NCI-H774 (cell line): ENCODE results near the gene KCNG4.

Experiments
- DNase-seq: peaks from one replicate; lab custom pipeline; 2025; lab: John Stamatoyannopoulos, UW

KCNG4 gene

DNA sequence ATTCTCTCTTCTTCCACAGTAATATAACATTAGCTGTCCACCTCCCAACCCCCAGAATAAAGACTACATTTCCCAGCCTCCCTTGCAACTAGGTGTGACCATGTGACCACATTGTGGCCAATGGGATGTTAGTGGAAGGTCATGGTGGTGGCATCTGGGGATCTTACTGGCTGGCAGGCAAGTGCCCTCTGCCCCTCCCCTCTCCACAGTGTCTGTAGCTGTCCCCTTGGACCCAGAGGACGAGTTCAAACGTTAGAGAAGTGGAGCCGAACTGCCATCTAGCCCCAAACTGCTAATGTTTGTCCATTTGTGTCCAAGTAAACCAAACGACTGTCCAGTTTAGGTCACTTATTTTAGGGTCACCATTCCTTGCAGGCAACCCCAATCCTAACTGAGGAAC lies 26.6 kb upstream of the KCNG4 start:
- peak; percentile 35 for DNase-seq

DNA sequence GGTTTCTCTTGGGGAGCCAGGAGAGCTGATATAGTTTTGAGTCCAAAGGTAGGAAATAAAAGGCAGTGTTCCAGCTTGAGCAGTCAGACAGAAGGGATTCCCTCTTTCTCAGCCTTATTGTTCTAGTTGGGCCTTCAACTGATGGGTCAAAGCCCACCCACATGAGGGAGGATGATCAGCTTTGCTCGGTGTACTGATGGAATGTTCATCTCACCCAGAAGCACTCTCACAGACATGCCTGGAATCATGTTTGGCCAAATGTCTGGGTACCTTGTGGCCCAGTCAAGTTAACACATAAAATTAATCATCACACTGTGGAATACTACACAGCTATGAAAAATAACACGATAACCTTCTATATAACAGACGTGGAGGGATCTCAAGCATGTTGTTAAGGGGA lies 23.1 kb upstream of the KCNG4 start:
- DNase-seq: no peak

DNA sequence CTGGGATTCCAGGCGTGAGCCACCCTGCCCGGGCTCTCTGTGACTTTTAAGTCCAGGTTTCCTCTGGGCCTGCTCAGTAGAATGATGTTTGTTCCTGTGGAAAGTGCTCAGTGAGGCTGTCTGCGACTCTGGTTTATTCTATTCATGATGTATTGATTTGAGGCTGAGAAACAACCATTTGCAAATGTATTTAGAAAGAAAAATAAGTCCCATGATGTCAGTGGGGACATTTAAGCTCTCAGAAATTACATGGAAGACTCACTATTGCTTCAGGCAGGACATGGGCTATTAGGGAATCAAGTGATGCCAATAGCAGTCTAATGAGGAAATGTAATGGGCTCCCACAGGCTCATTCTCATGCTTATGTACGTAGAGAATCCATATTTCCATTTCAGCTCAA lies 22.2 kb upstream of the KCNG4 start:
- DNase-seq: no peak

GRCh38 chr16:84260766-84261554 lies 21.1 kb upstream of the KCNG4 start:
- no peak for DNase-seq

DNA sequence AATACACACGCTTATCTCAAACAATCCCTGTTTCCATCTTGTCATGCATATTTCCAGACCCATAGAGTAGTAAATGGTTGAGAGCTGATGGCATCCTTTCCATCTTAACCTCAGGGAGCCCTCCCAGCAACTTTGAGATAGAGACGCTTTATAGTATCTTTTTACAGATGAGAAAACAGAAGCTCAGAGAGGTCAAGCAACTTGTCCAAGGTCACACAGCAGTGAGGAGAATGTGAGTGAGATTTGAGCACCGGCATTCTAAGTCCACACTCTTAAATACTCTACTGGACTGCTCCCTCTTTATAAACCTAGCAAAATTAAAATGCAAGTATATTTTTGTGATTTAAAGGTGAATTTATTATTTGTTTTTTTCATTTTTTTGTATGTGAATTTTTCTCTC lies 19.9 kb upstream of the KCNG4 start:
- no peak for DNase-seq

DNA sequence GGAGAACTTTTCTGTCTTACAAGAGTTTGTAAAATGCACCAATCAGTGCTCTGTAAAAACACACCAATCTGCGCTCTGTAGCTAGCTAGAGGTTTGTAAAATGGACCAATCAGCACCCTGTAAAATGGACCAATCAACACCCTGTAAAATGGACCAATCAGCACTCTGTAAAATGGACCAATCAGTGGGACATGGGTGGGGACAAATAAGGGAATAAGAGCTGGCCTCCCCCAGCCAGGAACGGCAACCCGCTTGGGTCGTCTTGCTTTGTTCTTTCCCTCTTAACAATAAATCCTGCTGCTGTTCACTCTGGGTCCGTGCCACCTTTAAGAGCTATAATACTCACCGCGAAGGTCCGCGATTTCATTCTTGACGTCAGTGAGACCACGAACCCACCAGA lies 18.5 kb upstream of the KCNG4 start:
- DNase-seq: no peak

GRCh38 chr16:84255050-84255810 lies 15.4 kb upstream of the KCNG4 start:
- DNase-seq: no peak

DNA sequence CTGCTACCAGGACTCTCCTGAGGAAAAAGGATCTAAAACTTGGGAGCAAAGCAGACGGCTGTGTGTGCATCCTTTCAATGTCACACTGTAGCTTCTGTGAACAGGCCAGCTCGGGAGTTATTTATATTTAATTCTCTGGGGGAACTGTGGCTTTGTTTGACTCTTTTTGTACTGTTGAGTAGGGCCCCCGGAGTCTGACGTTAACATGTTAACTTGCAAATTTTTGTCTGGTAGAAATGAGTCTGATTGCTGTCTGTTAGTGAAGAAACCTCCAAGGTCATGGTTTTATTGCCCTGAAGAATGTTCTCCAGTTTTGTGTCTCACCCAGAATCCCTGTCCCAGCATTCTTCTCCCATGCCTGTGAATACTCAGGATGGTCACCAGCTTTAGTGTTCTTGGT lies 14.2 kb upstream of the KCNG4 start:
- no peak for DNase-seq

- DNase-seq: no peak
These were observed 13.4 kb upstream of the KCNG4 start for GRCh38 chr16:84253173-84253572.

GRCh38 chr16:84252184-84252583 lies 12.4 kb upstream of the KCNG4 start:
- no peak for DNase-seq

- no peak for DNase-seq
These were observed 8.0 kb upstream of the KCNG4 start for GRCh38 chr16:84247844-84248243.

DNA sequence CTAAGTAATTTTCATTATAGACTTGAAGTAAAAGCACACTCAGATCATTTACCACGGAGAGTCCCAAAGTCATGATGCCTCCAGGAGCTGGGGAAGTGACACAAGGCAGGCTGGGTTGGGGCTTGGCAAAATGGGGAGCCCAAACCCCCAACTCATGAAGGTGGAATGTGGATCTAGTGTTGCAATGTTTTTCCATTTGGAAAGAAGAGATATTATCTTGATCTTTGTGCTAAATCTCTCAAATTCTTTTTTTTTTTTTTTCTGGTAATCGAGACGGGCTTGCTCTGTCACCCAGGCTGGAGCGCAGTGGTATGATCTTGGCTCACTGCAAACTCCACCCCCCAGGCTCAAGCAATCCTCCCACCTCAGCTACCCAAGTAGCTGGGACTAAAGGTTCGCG lies 7.5 kb upstream of the KCNG4 start:
- DNase-seq: no peak

GRCh38 chr16:84246679-84247077 lies 6.9 kb upstream of the KCNG4 start:
- DNase-seq: no peak

DNA sequence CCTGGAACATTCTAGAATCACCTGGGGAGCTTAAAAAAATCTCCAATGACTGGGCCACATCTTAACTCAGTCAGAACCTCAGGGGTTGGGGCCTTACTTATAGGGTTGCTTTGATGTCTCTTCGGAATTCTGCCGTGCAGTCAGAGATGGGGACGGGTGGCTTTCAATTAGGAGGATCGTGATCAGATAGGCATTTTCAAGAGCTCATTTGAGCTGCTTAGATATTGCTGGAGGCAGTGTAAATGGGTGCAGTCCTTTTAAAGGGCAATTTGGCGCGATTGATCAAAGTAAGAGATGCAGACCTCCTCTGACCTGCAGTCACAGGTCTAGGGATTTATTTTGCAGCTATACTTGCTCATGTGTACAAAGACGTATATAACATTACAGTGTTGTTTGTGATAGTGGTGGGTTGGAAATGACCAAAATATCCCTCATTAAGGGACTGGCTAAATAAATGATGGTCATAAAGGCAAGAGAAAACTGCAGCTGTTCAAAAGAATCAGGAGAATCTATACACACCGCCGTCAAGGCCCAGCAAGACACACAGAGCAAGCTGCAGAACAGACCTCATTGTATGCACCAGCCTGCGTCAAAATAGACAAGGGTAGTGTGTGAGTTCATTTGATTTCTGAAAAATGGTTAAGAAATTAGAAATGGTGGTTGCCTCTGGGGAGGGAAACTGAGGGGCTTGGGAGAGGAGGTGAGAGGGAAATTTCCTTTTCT lies 6.3 kb upstream of the KCNG4 start:
- no peak for DNase-seq

- no peak for DNase-seq
These were observed 4.9 kb upstream of the KCNG4 start for GRCh38 chr16:84244728-84245127.

- no peak for DNase-seq
These were observed 3.9 kb upstream of the KCNG4 start for GRCh38 chr16:84243732-84244131.

DNA sequence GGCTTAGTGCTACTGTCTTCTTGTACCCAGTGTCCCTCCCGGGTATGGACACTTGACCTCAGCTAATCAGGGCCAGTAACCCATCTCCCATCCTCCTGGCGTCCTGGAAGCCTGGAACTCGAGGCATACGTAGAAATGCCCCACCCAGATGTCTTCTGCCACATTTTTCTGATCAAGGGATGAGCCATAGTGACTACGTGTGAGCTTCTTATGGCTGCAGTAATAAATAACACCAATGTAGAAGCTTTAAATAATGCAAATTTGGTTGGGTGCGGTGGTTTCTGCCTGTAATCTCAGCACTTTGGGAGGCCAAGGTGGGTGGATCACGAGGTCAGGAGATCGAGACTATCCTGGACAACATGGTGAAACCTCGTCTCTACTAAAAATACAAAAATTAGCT lies 3.0 kb upstream of the KCNG4 start:
- DNase-seq: no peak

- DNase-seq: no peak
These were observed 2.0 kb upstream of the KCNG4 start for GRCh38 chr16:84241778-84242177.

GRCh38 chr16:84240455-84240854 lies 643 bp upstream of the KCNG4 start:
- DNase-seq: no peak

DNA sequence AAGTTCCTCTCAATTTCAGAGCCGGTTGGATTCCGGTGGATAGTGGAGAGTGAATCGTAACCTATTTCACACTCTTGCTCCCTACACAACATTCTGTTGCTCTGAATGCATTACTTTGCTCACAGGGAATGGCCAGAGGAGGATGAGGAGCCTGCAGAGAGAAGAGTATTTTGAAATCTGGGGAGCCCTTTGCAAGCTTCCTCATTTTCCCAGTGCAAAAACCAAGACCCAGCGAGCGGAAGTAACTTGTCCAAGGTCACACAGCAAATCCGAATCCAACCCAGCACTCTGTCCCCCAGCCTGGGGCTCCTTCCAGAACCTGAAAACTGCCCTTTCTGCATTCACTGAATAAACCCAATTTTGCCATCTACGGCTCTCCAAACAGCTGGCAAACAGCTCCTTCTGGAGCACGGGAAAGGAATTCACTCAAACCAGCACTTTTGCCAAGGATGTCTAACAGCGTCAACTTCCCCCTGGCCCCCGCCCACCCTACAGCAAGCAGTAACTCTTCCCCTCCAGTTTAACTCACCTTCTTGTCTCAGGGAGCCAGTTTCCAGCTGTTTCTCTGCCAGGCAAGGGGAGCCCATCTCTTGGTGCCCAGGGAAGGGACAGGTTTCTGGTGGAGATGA lies 557 bp downstream of the KCNG4 start:
- DNase-seq: no peak

GRCh38 chr16:84237994-84238750 lies 1.6 kb downstream of the KCNG4 start:
- no peak for DNase-seq

- DNase-seq: no peak
These were observed 3.1 kb downstream of the KCNG4 start for GRCh38 chr16:84236671-84237070.
